T-helper 22 cell (primary cell): ENCODE measurements around the gene FBXO2.

ENCODE experiments used
- DNase-seq: peaks from one replicate; pipeline ENCODE4 v3.0.0-alpha.2; 2020; ENCODE audit warnings: low read depth

FBXO2 gene

GRCh38 chr1:11653101-11653860 lies 948 bp downstream of the FBXO2 start:
- DNase-seq = no peak

GRCh38 chr1:11652203-11652780 lies 1.9 kb downstream of the FBXO2 start:
- DNase-seq = no peak

- no peak for DNase-seq
Observed at GRCh38 chr1:11651017-11651416, 3.2 kb downstream of the FBXO2 start.

GRCh38 chr1:11650331-11650991 lies 3.8 kb downstream of the FBXO2 start:
- peak; percentile 64 for DNase-seq

GRCh38 chr1:11649624-11650330 lies 4.5 kb downstream of the FBXO2 start:
- DNase-seq = no peak

GRCh38 chr1:11649237-11649623 lies 5.0 kb downstream of the FBXO2 start:
- no peak for DNase-seq

- peak; percentile 20 for DNase-seq
Observed at GRCh38 chr1:11648732-11649158, 5.5 kb downstream of the FBXO2 start.

- no peak for DNase-seq
Observed at GRCh38 chr1:11648039-11648438, 6.2 kb downstream of the FBXO2 start.

- DNase-seq = no peak
Observed at GRCh38 chr1:11647333-11647732, 6.9 kb downstream of the FBXO2 start.

- no peak for DNase-seq
Observed at GRCh38 chr1:11646317-11646716, 7.9 kb downstream of the FBXO2 start.

- peak; percentile 37 for DNase-seq
Observed at GRCh38 chr1:11645670-11646265, 8.5 kb downstream of the FBXO2 start.

- no peak for DNase-seq
Observed at GRCh38 chr1:11645270-11645669, 9.0 kb downstream of the FBXO2 start.

- no peak for DNase-seq
Observed at GRCh38 chr1:11643782-11644181, 10.4 kb downstream of the FBXO2 start.

- DNase-seq = peak; percentile 29
Observed at GRCh38 chr1:11642418-11643017, 11.7 kb downstream of the FBXO2 start.

- no peak for DNase-seq
Observed at GRCh38 chr1:11641776-11642305, 12.4 kb downstream of the FBXO2 start.

- no peak for DNase-seq
Observed at GRCh38 chr1:11640944-11641343, 13.3 kb downstream of the FBXO2 start.

- no peak for DNase-seq
Observed at GRCh38 chr1:11640101-11640500, 14.1 kb downstream of the FBXO2 start.

- no peak for DNase-seq
Observed at GRCh38 chr1:11639372-11639771, 14.9 kb downstream of the FBXO2 start.

- no peak for DNase-seq
Observed at GRCh38 chr1:11638121-11638520, 16.1 kb downstream of the FBXO2 start.

GRCh38 chr1:11634365-11635192 lies 19.6 kb downstream of the FBXO2 start:
- no peak for DNase-seq
